HG03280 (cell line): Measurements from ENCODE around the gene SLC25A10.
"Not testable (repeated sequence)": the region's sequence is repeated elsewhere in the genome, so short reads cannot be mapped to it uniquely, and the experiment has no call there.

Experiments used
- ATAC-seq: cut with Tn5 transposase; IDR thresholded peaks from one replicate; pipeline ENCODE4 v1.9.1; 2021; ENCODE audit warnings: mild to moderate bottlenecking, moderate library complexity; ENCODE audit not compliant: unreplicated experiment

The SLC25A10 gene

DNA sequence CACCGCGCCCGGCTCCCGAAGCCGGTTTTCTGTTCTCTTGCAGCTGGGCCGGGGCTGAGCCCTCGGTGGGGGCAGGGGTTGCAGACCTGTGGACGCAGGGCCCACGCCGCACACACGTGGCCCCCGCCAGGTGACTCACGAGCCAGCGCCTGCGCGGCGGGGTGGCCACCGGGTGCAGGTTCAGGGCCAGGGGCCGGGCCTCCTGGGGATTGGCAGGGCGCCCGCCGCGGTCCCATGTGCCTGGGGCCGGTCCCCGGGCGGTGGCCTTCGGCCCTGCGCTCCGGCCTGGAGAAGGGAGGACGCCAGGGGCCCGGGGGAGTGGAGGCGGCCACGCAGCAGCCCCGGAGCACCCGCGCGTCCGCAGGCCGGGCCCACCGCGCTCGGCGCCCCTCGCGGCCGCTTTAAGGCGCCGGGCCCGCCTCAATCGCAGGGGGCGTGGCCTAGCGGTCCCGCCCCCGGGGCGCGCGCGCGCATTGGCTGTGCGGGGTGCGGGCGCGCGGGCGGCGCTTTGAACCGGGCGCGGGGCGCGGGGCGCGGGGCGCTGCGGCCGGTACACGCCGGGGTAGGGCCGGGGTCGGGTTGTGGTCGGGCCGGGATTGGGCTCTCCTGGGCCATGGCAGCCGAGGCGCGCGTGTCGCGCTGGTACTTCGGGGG lies at the start of gene SLC25A10:
TSS of gene SLC25A10 (plus strand) at position 471 of the 654 bp plus-strand sequence. CDS start at position 614, 143 bp downstream.
- peak; percentile 75 for ATAC-seq

DNA sequence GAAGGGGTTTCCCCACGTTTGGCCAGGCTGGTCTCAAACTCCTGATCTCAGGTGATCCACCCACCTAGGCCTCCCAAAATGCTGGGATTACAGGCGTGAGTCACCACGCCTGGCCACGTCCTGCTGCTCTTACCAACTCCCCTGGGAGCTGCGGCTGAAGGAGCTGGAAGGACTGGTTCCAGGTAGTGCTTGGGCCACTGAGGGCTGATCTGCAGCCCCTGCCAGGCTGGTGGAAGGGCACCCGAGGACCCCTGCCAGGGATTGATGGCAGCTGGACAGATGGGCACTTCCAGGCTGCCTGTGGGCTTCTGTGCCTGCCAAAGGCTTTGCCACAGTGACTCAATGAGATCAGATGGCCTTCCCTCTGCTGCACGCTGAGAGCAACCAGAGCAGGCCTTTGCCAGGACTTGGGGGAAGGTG lies 48.0 kb upstream of the SLC25A10 start:
- ATAC-seq: no peak

DNA sequence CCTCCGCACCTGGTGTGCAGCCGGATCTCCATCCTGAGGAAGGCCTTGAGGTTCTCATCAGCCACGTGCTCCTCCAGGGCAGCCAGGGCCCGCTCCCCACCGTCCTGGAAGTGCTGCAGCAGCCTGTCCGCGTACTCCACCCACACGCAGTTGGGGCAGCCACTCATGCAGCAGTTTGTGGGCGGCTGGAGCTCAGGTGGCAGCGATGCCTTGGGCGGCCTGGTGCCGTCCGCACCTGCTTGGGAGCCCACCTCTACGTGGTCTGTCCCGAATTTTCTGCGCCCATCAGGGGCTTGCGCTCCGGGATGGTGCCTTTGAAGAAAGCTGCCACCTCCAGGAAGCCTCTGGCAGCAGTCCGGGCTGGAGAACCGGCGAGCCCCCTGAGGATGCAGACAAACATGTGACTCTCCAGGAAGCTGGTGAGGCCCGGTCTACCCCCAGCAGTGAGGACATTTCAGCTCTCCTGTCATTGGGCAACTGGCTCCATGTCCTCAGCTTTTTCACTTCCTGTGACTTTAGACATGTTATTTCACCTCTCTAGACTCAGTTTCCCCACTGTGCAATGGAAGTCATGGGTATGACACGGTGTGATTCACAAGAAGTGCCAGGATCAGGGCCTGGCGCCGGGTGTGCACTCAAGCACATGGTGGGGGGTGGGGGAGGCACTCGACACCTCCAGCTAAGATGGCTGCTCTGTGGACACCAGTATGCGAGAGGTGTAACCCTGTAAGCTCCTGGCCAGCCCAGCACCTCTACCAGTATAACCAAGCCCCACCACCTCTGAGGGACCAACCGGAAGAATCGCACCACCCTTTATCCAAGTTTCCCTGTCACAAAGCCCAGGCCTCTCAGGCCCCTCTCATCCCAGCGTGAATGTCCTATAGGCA lies 46.6 kb upstream of the SLC25A10 start:
- no peak for ATAC-seq

DNA sequence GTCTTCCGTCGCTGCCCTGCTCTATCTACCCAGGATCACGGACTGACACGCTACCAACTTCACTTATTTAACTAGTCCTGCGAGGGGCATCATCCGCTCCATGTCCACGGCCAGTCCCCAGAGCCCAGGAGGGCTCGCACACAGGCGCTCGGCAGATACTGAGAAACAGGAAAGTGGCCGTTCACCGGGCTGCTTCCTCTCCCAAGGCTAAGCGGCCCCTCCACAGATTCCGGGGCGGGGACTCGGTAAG lies 46.1 kb upstream of the SLC25A10 start:
- ATAC-seq: peak; percentile 6

GRCh38 chr17:81666342-81667191 lies 45.5 kb upstream of the SLC25A10 start, which contains the start of the genes CCDC137 and OXLD1:
CCDC137 (plus strand) TSS chr17:81666737; CDS start chr17:81666767, 30 bp downstream.
OXLD1 (minus strand) TSS chr17:81666605; CDS start chr17:81666577, 28 bp downstream.
- ATAC-seq: peak; percentile 97

GRCh38 chr17:81667754-81668153 lies 44.3 kb upstream of the SLC25A10 start:
- no peak for ATAC-seq

DNA sequence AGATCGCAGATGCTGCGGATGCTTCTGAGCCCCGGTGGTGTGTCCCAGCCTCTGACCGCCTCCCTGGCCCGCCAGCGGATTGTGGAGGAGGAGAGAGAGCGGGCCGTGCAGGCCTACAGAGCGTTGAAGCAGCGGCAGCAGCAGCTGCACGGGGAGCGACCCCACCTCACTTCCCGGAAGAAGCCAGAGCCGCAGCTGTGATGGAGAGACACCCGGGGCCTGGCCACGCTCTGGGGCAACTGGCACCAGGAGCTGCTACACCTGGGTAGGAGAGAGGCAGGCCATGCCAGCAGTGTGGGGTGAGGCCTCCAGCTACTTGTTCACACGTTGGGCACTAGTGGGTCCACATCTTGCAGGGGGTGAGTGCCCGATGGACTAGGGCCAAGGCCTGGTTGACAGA lies 39.6 kb upstream of the SLC25A10 start:
- no peak for ATAC-seq

DNA sequence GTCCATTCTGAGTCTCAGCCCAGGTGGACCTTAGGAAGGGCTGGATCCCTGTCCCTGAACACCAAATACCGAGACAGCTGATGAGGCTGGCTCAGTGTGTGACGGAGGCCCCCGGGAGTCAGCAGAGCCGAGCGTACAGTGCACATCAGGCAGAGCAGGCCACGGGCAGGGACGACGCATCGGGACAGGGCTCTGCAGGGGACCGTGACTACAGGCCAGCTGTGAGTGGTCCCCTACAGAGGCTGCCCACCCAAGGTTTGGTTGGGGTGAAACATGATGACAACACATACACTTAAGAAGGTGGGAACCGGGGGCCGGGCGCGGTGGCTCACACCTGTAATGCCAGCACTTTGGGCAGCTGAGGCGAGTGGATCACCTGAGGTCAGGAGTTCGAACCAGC lies 39.1 kb upstream of the SLC25A10 start:
- ATAC-seq: no peak

DNA sequence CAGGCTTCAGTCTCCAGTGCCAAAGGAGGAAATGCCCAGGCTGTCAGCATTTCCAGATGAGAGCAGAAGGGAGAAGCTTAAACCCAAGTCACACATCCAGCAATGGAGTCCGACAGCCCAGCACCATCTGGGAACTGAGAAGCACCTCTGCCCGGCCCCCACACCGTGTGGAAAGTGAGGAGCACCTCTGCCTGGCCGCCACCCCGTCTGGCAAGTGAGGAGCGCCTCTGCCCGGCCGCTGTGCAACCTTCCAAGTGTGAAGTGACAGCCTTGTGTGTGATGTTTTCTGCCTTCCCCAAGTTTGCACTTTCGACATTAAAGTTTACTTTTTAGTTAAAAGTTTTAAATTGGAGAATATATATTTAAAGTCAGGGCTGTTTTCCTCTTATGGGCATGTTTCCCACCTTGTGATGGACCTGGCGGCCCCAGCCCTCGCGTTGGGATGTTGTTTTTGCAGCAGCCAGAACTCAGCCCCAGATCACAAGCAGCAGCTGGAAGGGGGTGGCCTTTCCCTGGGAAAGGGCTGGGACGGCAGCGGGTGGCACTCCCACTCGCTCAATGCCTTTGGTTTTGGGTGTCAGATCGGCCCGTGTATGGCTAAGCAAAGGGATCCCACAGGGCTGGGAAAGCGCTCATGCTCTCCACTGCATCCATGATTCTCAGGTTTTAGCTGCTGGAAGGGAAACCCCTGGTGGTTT lies 38.4 kb upstream of the SLC25A10 start:
- no peak for ATAC-seq

DNA sequence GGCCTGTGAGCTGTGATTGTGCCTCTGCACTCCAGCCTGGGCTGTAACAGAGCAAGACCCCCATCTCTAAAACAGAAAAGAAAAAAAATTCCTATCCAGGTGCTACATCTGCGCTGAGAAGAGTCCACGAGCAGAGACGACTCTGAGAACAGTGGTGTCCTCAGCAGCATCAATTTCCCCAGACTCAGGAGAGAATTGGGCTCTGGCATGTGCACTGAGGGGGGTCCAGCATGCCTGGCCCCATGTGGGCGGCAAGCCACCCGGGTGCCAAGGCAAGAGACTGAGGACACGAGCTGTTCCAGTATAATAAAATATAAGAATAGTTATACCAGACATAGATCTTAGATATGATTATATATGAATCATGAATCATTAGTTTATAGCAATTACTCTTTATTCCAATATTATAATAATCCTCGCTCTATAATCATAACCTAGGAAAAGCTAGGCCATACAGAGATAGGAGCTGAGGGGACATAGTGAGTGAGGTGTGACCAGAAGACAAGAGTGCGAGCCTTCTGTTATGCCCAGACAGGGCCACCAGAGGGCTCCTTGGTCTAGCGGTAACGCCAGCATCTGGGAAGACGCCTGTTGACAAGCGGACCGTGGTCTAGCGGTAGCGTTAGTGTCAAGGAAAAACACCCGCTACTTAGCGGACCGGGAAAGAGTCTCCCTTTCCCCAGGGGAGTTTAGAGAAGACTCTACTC lies 36.4 kb upstream of the SLC25A10 start:
- not testable (repeated sequence) for ATAC-seq

DNA sequence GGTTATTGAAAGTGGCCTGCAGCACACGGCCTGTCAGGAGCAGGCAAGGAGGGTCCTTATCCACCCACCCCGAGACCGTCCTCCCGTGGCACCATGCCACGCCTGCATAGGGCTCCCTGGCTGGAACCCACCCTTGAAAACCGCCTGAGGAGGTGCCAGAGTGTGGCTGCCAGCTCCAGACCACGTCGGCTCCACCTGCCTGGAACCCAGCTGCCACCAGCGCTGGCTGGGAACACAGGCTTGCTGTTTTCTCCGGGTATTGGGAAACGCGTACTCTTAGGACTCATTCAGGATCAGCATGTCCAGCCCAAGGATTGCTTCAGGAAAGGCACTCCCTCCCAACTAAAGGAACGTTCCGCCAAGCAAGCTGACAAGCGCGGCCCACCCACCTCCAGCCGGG lies 35.2 kb upstream of the SLC25A10 start:
- ATAC-seq: no peak

GRCh38 chr17:81680150-81680549 lies 31.9 kb upstream of the SLC25A10 start:
- ATAC-seq: no peak

DNA sequence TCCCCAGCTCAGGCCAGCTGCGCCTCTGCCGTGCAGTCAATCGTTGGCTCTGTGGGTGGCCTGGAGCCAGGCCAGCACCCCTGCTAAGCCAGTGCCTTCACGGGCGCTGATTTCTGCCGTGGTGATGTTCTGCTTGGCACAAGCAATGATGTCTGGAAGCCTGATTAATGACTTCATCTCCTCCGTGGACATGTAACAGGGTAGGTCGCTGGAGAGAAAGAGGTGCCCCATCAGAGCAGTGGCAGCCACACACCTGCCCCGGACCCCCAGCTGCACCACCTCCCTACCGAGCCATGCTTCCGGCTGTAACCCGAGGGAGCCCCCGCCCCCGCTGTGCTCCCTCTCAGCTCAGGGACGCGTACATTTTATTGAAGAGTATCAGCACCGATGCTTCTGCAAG lies 30.4 kb upstream of the SLC25A10 start:
- ATAC-seq: no peak

DNA sequence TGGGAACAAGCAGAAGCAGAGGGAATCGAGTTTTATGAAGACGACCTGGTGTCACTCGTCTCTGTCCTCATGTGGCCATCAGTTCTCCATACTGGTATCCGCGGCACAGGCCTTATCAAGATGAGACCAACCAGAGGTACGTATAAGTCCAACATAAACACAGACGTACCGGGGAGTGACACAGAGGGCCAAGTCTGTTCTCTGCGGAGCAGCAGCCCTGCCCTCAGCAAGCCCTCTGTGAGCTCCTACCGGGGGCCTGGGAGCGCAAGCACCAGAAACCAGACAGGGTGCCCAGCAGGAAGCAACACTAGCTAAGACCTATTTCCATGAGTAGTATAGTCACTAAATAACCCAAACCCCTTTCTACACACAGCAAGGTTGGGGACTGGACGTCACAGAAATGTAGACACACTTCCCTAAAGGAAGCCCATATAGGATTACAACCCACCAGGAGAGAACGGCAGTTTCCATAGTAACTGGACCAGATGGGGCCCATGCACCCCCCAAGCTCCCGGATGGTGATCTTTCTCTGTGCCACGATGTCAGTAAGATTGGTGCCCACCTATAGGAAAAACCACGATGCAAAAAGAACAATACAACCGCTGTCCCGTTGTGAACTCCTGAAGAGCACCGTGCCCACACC lies 29.4 kb upstream of the SLC25A10 start:
- no peak for ATAC-seq

DNA sequence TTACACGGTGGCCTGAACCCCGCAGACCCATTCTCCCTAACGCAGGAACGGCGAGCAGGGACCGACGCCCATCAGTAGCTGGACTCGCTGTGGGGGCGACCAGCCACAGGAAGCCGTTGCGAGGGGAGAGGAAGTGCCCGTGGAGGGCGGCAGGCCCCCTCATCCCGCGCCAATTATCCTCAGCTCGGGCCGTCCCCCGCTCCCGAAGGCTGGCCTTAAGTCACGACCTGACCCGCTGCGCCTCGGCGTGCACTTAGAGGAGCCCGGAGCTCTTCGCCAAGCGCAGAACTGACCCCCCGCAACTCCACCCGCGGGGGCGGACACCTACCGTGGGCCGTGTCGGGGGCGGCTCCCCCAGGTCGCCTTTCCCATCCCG lies 28.9 kb upstream of the SLC25A10 start:
- ATAC-seq: no peak

DNA sequence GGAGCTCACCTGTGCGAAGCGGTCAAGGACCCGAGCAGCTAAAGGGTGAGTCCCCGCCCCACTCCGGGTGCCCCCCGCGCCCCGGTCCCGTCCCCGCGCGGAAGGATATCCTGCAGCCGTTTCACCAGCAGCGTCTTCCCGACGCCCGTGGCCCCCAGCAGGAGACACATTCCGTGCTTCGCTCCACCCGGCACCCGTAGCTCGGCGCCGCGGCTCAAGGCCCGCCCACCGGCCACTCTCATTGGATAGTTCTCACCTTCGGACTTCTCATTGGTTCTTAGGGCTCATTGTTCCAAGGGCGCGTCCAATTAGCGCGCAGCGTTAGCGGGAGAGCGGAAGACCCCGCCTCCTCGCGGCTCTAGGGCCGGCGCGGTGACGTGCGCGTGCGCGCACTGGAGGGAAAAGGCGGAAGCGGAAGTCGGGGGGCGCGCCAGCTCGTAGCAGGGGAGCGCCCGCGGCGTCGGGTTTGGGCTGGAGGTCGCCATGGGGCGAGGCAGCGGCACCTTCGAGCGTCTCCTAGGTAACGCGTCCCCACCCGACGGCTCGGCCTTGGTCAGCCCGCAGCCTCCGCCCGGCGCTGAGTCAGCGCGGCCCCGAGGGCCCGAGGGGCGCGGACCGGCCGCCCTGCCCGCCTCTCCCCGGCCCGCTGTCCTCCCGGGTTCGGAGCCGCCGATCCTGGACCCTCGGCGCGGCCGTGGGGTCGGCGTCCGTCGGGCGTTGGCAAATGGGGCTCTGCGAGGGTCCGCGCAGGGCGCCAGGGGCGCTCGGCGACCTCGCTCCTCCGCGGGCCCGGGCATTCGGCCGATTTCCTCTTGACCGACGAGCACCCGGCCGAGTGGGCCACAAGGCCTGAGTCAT lies 28.3 kb upstream of the SLC25A10 start, which contains the start of the genes ARL16 and HGS:
TSS of gene ARL16 (minus strand) at position 214 of the 858 bp plus-strand sequence. CDS start at position 170, 44 bp downstream.
TSS of gene HGS (plus strand) at position 428 of the 858 bp plus-strand sequence. CDS start at position 484, 56 bp downstream.
- ATAC-seq: peak; percentile 95

- no peak for ATAC-seq
These were observed 27.6 kb upstream of the SLC25A10 start for GRCh38 chr17:81684442-81684911.

GRCh38 chr17:81685108-81685507 lies 27.0 kb upstream of the SLC25A10 start:
- ATAC-seq: no peak
